B cell (primary cell): ENCODE data around the gene DUSP5.
"Not testable (repeated sequence)": the region's sequence is repeated elsewhere in the genome, so short reads cannot be mapped to it uniquely, and the experiment has no call there.

Source experiments
- CTCF ChIP-seq: fragments of 200-600 bp; IDR thresholded peaks from one replicate; pipeline ENCODE4 v1.8.0; 2022; ENCODE audit warnings: antibody characterized with exemption, mild to moderate bottlenecking
- EZH2 ChIP-seq: IDR thresholded peaks from 2 replicates; pipeline ENCODE4 v1.6.1; 2012; ENCODE audit warnings: borderline replicate concordance, low read depth, mild to moderate bottlenecking, moderate library complexity, low read length; ENCODE audit not compliant: insufficient read depth, poor library complexity, severe bottlenecking

DNA sequence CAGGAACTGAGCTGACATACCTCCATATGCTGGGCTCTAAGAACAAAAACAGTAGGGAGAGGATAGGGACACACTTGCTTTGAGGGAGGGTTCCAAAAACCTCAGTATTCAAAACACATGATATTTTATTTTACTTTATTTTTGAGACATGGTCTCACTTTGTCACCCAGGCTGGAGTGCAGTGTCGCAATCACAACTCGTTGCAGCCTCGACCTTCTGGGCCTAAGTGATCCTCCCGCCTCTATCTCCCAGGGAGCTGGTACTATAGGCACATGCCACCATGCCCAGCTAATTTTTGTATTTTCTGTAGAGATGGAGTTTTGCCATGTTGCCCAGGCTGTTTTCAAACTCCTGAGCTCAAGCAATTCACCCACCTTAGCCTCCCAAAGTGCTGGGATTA lies 34.9 kb downstream of the DUSP5 start:
- not testable (repeated sequence) for TF ChIP-seq CTCF, EZH2
